ENCODE data around the gene PPP6R1.
A peak's percentile ranks its signal among the peaks of the same experiment; 100 is the strongest.

The PPP6R1 gene

GRCh38 chr19:55220525-55220924 is 38.3 kb downstream of the PPP6R1 start:
- TF ChIP-seq TEAD4 (IDR thresholded peaks at IDR 0.05) (no peak), CEBPB (IDR thresholded peaks at IDR 0.05) (no peak), TCF12 (IDR thresholded peaks at IDR 0.05; ENCODE audit: low read depth) (no peak), FOXM1 (IDR thresholded peaks at IDR 0.05; ENCODE audit: borderline replicate concordance, low read depth) (no peak), YY1 (IDR thresholded peaks at IDR 0.05; ENCODE audit: low read depth) (peak; percentile 65; the same call in 1 of the 2 replicates), TAF1 (IDR thresholded peaks at IDR 0.05; ENCODE audit: low read depth) (no peak), CREB1 (IDR thresholded peaks at IDR 0.05; ENCODE audit: low read depth) (no peak), USF1 (IDR thresholded peaks at IDR 0.05) (no peak), ZBTB7A (IDR thresholded peaks at IDR 0.05; ENCODE audit: low read depth) (no peak), EP300 (IDR thresholded peaks at IDR 0.05; ENCODE audit: borderline replicate concordance) (no peak), REST (IDR thresholded peaks at IDR 0.05; ENCODE audit: low read depth) (peak; percentile 96), RAD21 (IDR thresholded peaks at IDR 0.05; ENCODE audit: low read depth) (no peak), EGR1 (IDR thresholded peaks at IDR 0.05) (no peak), NFIC (IDR thresholded peaks at IDR 0.05) (no peak), MAX (IDR thresholded peaks at IDR 0.05) (no peak)

- TF ChIP-seq USF1 (IDR thresholded peaks at IDR 0.05) (0 out of 2 replicates have a peak, but pooled peaks have one; percentile 12), RAD21 (IDR thresholded peaks at IDR 0.05; ENCODE audit: low read depth) (no peak), EGR1 (IDR thresholded peaks at IDR 0.05) (no peak), CREB1 (IDR thresholded peaks at IDR 0.05; ENCODE audit: low read depth) (0 out of 2 replicates have a peak, but pooled peaks have one; percentile 46), NFIC (IDR thresholded peaks at IDR 0.05) (peak; percentile 51), MAX (IDR thresholded peaks at IDR 0.05) (peak; percentile 76), EP300 (IDR thresholded peaks at IDR 0.05; ENCODE audit: borderline replicate concordance) (peak; percentile 59; the same call in 1 of the 2 replicates), TAF1 (IDR thresholded peaks at IDR 0.05; ENCODE audit: low read depth) (no peak; the same call in 1 of the 2 replicates), REST (IDR thresholded peaks at IDR 0.05; ENCODE audit: low read depth) (peak; percentile 99), YY1 (IDR thresholded peaks at IDR 0.05; ENCODE audit: low read depth) (peak; percentile 80), TCF12 (IDR thresholded peaks at IDR 0.05; ENCODE audit: low read depth) (peak; percentile 79), TEAD4 (IDR thresholded peaks at IDR 0.05) (no peak), CEBPB (IDR thresholded peaks at IDR 0.05) (no peak), FOXM1 (IDR thresholded peaks at IDR 0.05; ENCODE audit: borderline replicate concordance, low read depth) (peak; percentile 52; the same call in 1 of the 2 replicates), ZBTB7A (IDR thresholded peaks at IDR 0.05; ENCODE audit: low read depth) (peak; percentile 16; the same call in 1 of the 2 replicates)
Measured at GRCh38 chr19:55216461-55217198, 42.2 kb downstream of the PPP6R1 start.

GRCh38 chr19:55213547-55213946 is 45.3 kb downstream of the PPP6R1 start:
- TF ChIP-seq TCF12 (IDR thresholded peaks at IDR 0.05; ENCODE audit: low read depth): no peak
- TF ChIP-seq USF1 (IDR thresholded peaks at IDR 0.05): no peak
- no peak for TF ChIP-seq YY1 (IDR thresholded peaks at IDR 0.05; ENCODE audit: low read depth)
- no peak for TF ChIP-seq FOXM1 (IDR thresholded peaks at IDR 0.05; ENCODE audit: borderline replicate concordance, low read depth)
- no peak for TF ChIP-seq NFIC (IDR thresholded peaks at IDR 0.05)
- no peak for TF ChIP-seq MAX (IDR thresholded peaks at IDR 0.05)
- TF ChIP-seq CREB1 (IDR thresholded peaks at IDR 0.05; ENCODE audit: low read depth): no peak
- TF ChIP-seq ZBTB7A (IDR thresholded peaks at IDR 0.05; ENCODE audit: low read depth): no peak
- TF ChIP-seq EGR1 (IDR thresholded peaks at IDR 0.05): no peak
- no peak for TF ChIP-seq RAD21 (IDR thresholded peaks at IDR 0.05; ENCODE audit: low read depth)
- no peak for TF ChIP-seq TEAD4 (IDR thresholded peaks at IDR 0.05)
- no peak for TF ChIP-seq REST (IDR thresholded peaks at IDR 0.05; ENCODE audit: low read depth)
- no peak for TF ChIP-seq EP300 (IDR thresholded peaks at IDR 0.05; ENCODE audit: borderline replicate concordance)
- no peak for TF ChIP-seq CEBPB (IDR thresholded peaks at IDR 0.05)
- TF ChIP-seq TAF1 (IDR thresholded peaks at IDR 0.05; ENCODE audit: low read depth): no peak

Data from Ishikawa (cell line).